CD4-positive, alpha-beta T cell treated with Interleukin-6 for 4 hours (primary cell): ENCODE data around the gene IQCF5.
"Not testable (repeated sequence)": the region's sequence is repeated elsewhere in the genome, so short reads cannot be mapped to it uniquely, and the experiment has no call there.

Experiments used
- DNase-seq: peaks from one replicate; pipeline ENCODE4 v3.0.0-alpha.2; 2020; ENCODE audit warnings: mixed read lengths

Gene IQCF5

DNA sequence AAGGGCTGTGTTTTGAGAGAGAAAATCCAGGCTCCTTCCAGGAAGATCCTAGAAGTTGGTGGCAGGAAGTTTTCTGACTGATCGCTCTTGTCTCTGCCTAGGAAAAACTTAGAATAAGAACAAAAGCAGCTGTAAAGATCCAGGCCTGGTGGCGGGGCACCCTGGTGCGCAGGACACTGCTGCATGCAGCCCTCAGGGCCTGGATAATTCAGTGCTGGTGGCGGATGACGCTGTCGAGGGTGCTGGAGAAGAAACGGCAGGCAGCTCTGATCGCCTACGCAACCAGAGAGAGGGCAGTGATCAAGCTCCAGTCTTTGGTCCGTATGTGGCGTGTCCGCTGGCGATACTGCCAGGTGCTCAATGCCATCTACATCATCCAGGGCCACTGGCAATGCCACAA is 12.5 kb downstream of the IQCF5 start:
- DNase-seq = no peak

DNA sequence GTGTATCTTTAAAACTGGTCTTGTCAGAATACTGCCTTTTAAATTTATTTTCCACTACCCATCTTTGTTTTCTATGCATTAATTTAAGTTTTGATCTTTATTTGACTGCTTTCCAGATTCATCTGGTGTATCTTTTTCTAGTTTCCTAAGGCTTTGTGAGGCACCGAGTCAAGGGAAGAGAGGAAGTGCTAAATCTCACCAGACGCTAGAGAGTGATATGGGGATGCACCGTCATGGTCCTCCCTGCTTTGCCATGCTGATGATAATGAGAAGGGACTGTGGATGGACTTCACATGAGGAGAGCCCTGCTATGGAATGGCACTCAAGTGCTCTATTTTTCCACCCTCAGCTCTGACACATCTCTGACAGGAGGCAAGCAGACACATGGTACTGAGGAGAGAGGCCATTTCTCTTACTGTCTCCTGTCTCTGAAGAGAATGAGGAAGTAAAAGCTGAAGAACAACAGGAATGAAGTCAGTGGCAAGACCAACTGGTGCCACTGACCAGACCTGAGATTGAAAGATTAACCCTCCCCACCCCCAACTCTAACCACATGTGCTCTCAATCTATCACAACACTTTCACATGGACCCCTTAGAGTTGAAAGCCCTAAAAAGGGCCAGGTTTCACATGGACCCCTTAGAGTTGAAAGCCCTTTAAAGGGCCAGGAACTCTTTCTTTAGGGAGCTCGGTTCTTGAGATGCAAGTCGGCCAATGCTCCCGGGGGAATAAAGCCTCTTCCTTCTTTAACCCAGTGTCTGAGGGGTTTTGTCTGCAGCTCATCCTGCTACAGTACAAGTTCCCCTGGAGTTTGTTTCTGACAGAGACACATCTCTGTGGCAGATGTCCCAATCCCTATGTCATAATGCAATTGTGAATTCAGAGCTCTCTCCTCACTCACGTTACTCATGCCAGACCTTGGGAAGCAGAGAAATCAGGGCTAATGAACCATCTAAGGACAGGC is 14.4 kb downstream of the IQCF5 start, which contains the start of gene IQCF2:
Gene IQCF2, plus strand, starts transcription at position 913 of the 963 bp plus-strand sequence. CDS start 52 bp downstream, outside the sequence.
- no peak for DNase-seq

DNA sequence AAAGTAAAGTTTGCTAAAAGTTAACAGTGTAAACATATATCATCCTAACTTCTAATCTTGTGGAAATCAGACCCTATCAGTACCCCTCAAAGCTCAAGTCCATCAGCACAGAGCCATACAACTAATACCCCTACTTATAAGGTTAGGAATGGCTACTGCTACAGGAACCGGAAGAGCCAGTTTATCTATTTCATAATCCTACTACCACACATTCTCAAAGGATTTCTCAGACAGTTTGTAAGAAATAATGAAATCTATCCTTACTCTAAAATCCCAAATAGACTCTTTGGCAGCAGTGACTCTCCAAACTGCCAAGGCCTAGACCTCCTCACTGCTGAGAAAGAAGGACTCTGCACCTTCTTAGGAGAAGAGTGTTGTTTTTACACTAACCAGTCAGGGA is 20.0 kb downstream of the IQCF5 start:
- not testable (repeated sequence) for DNase-seq

DNA sequence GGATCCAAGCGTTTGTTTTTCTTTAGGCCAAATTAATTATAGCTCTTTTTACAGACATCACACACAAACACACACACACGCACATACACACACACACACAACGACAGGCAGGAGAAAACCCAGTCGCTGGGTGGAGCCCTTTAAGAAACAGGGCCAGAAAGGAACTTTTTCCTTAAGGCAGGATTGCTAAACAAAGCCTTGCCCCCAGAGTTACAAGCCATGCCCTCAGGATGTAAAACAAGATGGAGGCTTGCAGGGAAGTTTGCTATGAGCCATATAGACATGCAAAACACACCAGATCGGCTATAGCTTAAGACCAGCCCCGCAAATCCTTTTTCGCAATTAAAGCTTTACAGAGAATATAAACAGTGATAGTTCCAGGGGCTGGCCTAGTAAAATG is 30.3 kb downstream of the IQCF5 start:
- DNase-seq = no peak

DNA sequence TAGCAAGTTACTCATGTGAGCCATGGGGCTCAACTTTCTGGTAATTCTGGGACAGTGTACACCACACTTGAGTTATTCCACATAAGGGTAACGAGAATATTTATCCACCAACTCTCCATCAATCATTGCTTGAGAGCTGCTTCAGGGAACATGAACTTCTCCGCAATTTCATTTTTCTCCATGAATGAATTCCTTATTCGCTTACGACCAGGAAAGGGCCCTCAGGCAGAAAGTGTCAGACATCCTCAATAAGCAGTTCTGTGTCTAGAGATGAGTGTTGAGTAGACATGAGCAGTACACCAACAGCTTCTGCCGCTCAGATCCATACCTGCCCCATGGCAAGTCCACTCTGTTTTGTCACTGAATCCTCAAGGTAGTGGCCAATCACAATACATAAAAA is 38.8 kb downstream of the IQCF5 start:
- no peak for DNase-seq

DNA sequence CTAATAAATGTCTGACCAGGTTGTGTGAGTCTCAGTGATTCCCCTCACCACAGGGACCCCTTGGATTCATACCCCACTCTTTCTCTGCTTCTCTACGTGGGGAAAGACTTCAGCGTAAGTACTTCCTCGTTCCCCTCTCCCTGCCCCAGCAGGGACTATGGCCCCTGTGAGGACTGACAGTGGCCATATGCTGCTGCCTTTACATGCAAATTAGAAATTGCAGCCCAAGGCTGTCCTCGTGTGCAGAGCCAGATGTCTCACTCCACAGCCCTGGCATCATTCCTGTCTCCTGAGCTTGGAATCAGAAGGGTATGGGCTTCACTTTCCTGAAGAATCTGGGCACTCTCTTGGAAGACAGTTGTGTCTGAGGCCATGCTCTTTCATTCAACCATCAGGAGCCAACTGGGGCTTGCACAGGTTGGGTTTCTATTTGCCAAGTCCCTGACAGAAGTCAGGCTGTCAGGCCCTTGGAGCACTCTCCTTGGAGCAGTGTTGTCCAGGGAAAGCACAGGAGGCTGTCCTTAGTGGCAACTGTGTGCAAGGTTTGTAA is 44.5 kb downstream of the IQCF5 start:
- no peak for DNase-seq

DNA sequence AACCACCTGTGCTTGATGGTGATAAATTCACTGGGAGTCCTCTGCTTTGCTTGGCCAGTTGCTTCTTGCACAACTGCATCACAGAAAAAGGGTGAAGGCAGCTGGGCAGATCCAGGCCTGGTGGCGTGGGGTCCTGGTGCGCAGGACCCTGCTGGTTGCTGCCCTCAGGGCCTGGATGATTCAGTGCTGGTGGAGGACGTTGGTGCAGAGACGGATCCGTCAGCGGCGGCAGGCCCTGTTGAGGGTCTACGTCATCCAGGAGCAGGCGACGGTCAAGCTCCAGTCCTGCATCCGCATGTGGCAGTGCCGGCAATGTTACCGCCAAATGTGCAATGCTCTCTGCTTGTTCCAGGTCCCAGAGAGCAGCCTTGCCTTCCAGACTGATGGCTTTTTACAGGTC is 45.1 kb downstream of the IQCF5 start:
- no peak for DNase-seq

DNA sequence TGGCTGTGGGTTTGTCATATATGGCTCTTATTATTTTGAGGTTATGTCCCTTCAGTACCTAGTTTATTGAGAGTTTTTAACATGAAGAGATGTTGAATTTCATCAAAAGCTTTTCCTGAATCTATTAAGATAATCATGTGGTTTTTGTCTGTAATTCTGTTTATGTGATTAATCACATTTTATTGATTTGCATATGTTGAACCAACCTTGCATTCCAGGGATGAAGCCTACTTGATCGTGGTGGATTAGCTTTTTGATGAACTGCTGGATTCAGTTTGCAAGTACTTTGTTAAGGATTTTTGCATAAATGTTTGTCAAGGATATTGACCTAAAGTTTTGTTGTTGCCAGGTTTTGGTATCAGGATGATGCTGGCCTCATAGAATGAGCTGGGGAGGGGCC is 47.1 kb downstream of the IQCF5 start:
- no peak for DNase-seq
